CD14-positive monocyte (primary cell): Measurements from ENCODE around the gene BMP2. TPM values are rescaled to one million over a fixed set of nuclear protein-coding genes. Genes with fewer than 3 reads are reported as not detected.

Source experiments
- DNase-seq, 3 donors: peaks; one replicate each; pipeline ENCODE4 v3.0.0-alpha.2; 2011 to 2022
- H2AFZ ChIP-seq: 2 replicates; pipeline ENCODE4 v1.6.0; 2012; ENCODE audit warnings: mild to moderate bottlenecking, low read depth, low read length, inconsistent platforms; ENCODE audit not compliant: insufficient read depth, poor library complexity, severe bottlenecking
- H3K27ac ChIP-seq, 2 donors: 1 replicate in 1 of 2; 2 replicates in 1 of 2; pipeline ENCODE4 v1.5.1; 2012 to 2013; ENCODE audit warnings: low read length in 2 of 2, control low read depth in 1 of 2, inconsistent platforms in 1 of 2, low read depth in 1 of 2, mild to moderate bottlenecking in 1 of 2
- H3K27me3 ChIP-seq, 2 donors: one replicate each; pipeline versions ENCODE4 v1.6.0 to v1.6.1; 2011 to 2013; ENCODE audit warnings: low read length in 2 of 2; ENCODE audit not compliant: control insufficient read depth in 2 of 2, insufficient read depth in 2 of 2
- H3K36me3 ChIP-seq, 2 donors: replicated peaks in 1 of 2; 1 replicate in 1 of 2; 2 replicates in 1 of 2; pipeline versions ENCODE4 v1.5.1 to v1.6.1; 2012 to 2013; ENCODE audit warnings: low read length in 2 of 2, control low read depth in 1 of 2, inconsistent platforms in 1 of 2, mild to moderate bottlenecking in 1 of 2; ENCODE audit not compliant: insufficient read depth in 2 of 2, control insufficient read depth in 1 of 2
- H3K4me1 ChIP-seq, 2 donors: 1 replicate in 1 of 2; 2 replicates in 1 of 2; pipeline versions ENCODE4 v1.5.1 to v1.6.1; 2012 to 2013; ENCODE audit warnings: low read length in 2 of 2, control low read depth in 1 of 2, inconsistent platforms in 1 of 2, mild to moderate bottlenecking in 1 of 2, moderate library complexity in 1 of 2; ENCODE audit not compliant: insufficient read depth in 2 of 2, control insufficient read depth in 1 of 2
- H3K4me2 ChIP-seq: replicated peaks from 2 replicates; pipeline ENCODE3; 2012; ENCODE audit warnings: low read length, moderate library complexity, mild to moderate bottlenecking; ENCODE audit not compliant: poor library complexity, severe bottlenecking; ENCODE audit errors: extremely low read depth
- H3K4me3 ChIP-seq, 3 experiments: fragments of 200-600 bp in 1 of 3; sonication (generic) in 1 of 3; replicated peaks in 1 of 3; 1 replicate in 2 of 3; 2 replicates in 1 of 3; pipeline ENCODE4 v1.5.1; 2011 to 2013; ENCODE audit warnings: low read length in 3 of 3, mild to moderate bottlenecking in 3 of 3, control low read depth in 2 of 3, low read depth in 2 of 3, inconsistent platforms in 1 of 3, moderate library complexity in 1 of 3
- H3K79me2 ChIP-seq: 2 replicates; pipeline ENCODE4 v1.6.0; 2012; ENCODE audit warnings: mild to moderate bottlenecking, control low read depth, inconsistent platforms, low read length, moderate library complexity; ENCODE audit not compliant: insufficient read depth
- H3K9ac ChIP-seq: 2 replicates; pipeline ENCODE4 v1.6.0; 2017; ENCODE audit warnings: low read length, mild to moderate bottlenecking; ENCODE audit not compliant: insufficient read depth, poor library complexity, severe bottlenecking
- H3K9me3 ChIP-seq, 2 donors: replicated peaks in 1 of 2; 1 replicate in 1 of 2; 2 replicates in 1 of 2; pipeline versions ENCODE4 v1.5.1 to v1.6.1; 2012 to 2013; ENCODE audit warnings: low read length in 2 of 2, control low read depth in 1 of 2; ENCODE audit not compliant: control insufficient read depth in 1 of 2, insufficient read depth in 1 of 2
- H4K20me1 ChIP-seq: 2 replicates; pipeline ENCODE4 v1.6.0; 2012; ENCODE audit warnings: mild to moderate bottlenecking, low read length, control low read depth, moderate library complexity; ENCODE audit not compliant: insufficient read depth
- H3K27ac Mint-ChIP-seq, 7 donors: one replicate each; pipeline ENCODE4 v1.8.0; 2020; ENCODE audit warnings: mild to moderate bottlenecking in 7 of 7, mixed read lengths in 7 of 7, moderate library complexity in 6 of 7, inconsistent platforms in 2 of 7
- H3K27me3 Mint-ChIP-seq, 3 donors: one replicate each; pipeline ENCODE4 v1.8.0; 2021 to 2022; ENCODE audit warnings: low read depth in 3 of 3, mild to moderate bottlenecking in 3 of 3, mixed read lengths in 3 of 3, moderate library complexity in 3 of 3, inconsistent platforms in 1 of 3
- H3K36me3 Mint-ChIP-seq, 2 donors: one replicate each; pipeline ENCODE4 v1.8.0; 2020; ENCODE audit warnings: mixed read lengths in 2 of 2, inconsistent platforms in 1 of 2, mild to moderate bottlenecking in 1 of 2
- H3K4me1 Mint-ChIP-seq: one replicate; pipeline ENCODE4 v1.8.0; 2020; ENCODE audit warnings: mild to moderate bottlenecking, mixed read lengths
- H3K4me3 Mint-ChIP-seq, 2 donors: one replicate each; pipeline ENCODE4 v1.8.0; 2020; ENCODE audit warnings: mild to moderate bottlenecking in 2 of 2, mixed read lengths in 2 of 2, moderate library complexity in 1 of 2
- H3K9me3 Mint-ChIP-seq, 7 donors: one replicate each; pipeline ENCODE4 v1.8.0; 2020 to 2022; ENCODE audit warnings: mixed read lengths in 7 of 7, mild to moderate bottlenecking in 6 of 7, moderate library complexity in 6 of 7, inconsistent platforms in 2 of 7
- CTCF ChIP-seq: fragments of 200-600 bp; IDR thresholded peaks from one replicate; pipeline ENCODE4 v1.8.0; 2022; ENCODE audit warnings: antibody characterized with exemption, mild to moderate bottlenecking
- WGBS: methylation state at CpG from one replicate; pipeline ENCODE4 v1.1.5; 2013; ENCODE audit warnings: missing lambda C conversion rate; ENCODE audit not compliant: insufficient coverage; 5-methylcytosine and 5-hydroxymethylcytosine counted together
- intact Hi-C, 2 donors: fragments of 100-400 bp; cut with micrococcal nuclease; formaldehyde crosslinking; loops; one replicate each; pipeline versions ENCODE4 v1.15.0 to v1.15.1; 2023
- polyA plus RNA-seq, 3 donors: library from polyadenylated mRNA; depleted of rRNA in 1 of 3; unstranded in 2 of 3; stranded (reverse) in 1 of 3; fragments of 300-500 nt in 2 of 3; fragments of >200 nt in 1 of 3; fragmentation: Illumina TruSeq in 2 of 3; gene quantifications; 1 replicate in 2 of 3; 2 replicates in 1 of 3; pipeline ENCODE4 v1.2.3, GENCODE V29; 2012 to 2021

Gene BMP2
- polyA plus RNA-seq, 3 donors: 0.07 TPM; not detected in 2

- intact Hi-C loops: no loop called here
- Mint-ChIP-seq H3K27me3 (peaks cover 0 to 14% (median 4%) of the 10 kb centered on the region in 3 donors), H3K36me3 (no peaks in the 10 kb centered on the region), H3K4me3 (no peak overlapping the region), H3K9me3 (no peaks in the 10 kb centered on the region), H3K27ac (no peak overlapping the region), H3K4me1 (no peaks in the 10 kb centered on the region)
- Histone ChIP-seq H3K9ac (no peak overlapping the region), H3K9me3 (no peaks in the 10 kb centered on the region), H3K27ac (no peak overlapping the region), H3K79me2 (no peaks in the 10 kb centered on the region), H3K4me1 (no peaks in the 10 kb centered on the region), H4K20me1 (no peaks in the 10 kb centered on the region), H3K4me3 (no peak overlapping the region), H3K27me3 (peaks cover 2 to 9% of the 10 kb centered on the region in 2 donors), H3K36me3 (no peaks in the 10 kb centered on the region), H3K4me2 (no peak overlapping the region), H2AFZ (no peak overlapping the region)
- no peak for DNase-seq
- TF ChIP-seq CTCF: no peak
- WGBS: no CpG with 5 or more reads among the region's 3 CpGs
Observed at GRCh38 chr20:6784767-6785166, 17.3 kb downstream of the BMP2 start.

GRCh38 chr20:6786548-6786947 is 19.1 kb downstream of the BMP2 start:
- H3K27ac ChIP-seq: no peak overlapping the region
- no peak overlapping the region for H3K27ac Mint-ChIP-seq
- no peaks in the 10 kb centered on the region for H4K20me1 ChIP-seq
- DNase-seq: no peak
- no peaks in the 10 kb centered on the region for H3K9me3 Mint-ChIP-seq
- H3K36me3 Mint-ChIP-seq: no peaks in the 10 kb centered on the region
- no peak overlapping the region for H3K4me3 Mint-ChIP-seq
- no peak for TF ChIP-seq CTCF
- H3K27me3 Mint-ChIP-seq: peaks cover 1 to 9% (median 4%) of the 10 kb centered on the region in 3 donors
- H3K27me3 ChIP-seq: peaks cover 0 to 3% of the 10 kb centered on the region in 2 donors
- intact Hi-C loops: no loop called here
- H3K4me2 ChIP-seq: no peak overlapping the region
- no peaks in the 10 kb centered on the region for H3K4me1 ChIP-seq
- no peak overlapping the region for H2AFZ ChIP-seq
- H3K79me2 ChIP-seq: no peaks in the 10 kb centered on the region
- WGBS: 100% methylated on average over 1 of the region's 2 CpGs
- no peak overlapping the region for H3K9ac ChIP-seq
- H3K4me3 ChIP-seq: no peak overlapping the region
- H3K4me1 Mint-ChIP-seq: no peaks in the 10 kb centered on the region
- no peaks in the 10 kb centered on the region for H3K9me3 ChIP-seq
- H3K36me3 ChIP-seq: no peaks in the 10 kb centered on the region
